B cell (primary cell): ENCODE measurements around the gene TUNAR.

ENCODE experiments used
- CTCF ChIP-seq: fragments of 200-600 bp; IDR thresholded peaks from one replicate; pipeline ENCODE4 v1.8.0; 2022; ENCODE audit warnings: antibody characterized with exemption, mild to moderate bottlenecking
- EZH2 ChIP-seq: IDR thresholded peaks from 2 replicates; pipeline ENCODE4 v1.6.1; 2012; ENCODE audit warnings: borderline replicate concordance, low read depth, mild to moderate bottlenecking, moderate library complexity, low read length; ENCODE audit not compliant: insufficient read depth, poor library complexity, severe bottlenecking

DNA sequence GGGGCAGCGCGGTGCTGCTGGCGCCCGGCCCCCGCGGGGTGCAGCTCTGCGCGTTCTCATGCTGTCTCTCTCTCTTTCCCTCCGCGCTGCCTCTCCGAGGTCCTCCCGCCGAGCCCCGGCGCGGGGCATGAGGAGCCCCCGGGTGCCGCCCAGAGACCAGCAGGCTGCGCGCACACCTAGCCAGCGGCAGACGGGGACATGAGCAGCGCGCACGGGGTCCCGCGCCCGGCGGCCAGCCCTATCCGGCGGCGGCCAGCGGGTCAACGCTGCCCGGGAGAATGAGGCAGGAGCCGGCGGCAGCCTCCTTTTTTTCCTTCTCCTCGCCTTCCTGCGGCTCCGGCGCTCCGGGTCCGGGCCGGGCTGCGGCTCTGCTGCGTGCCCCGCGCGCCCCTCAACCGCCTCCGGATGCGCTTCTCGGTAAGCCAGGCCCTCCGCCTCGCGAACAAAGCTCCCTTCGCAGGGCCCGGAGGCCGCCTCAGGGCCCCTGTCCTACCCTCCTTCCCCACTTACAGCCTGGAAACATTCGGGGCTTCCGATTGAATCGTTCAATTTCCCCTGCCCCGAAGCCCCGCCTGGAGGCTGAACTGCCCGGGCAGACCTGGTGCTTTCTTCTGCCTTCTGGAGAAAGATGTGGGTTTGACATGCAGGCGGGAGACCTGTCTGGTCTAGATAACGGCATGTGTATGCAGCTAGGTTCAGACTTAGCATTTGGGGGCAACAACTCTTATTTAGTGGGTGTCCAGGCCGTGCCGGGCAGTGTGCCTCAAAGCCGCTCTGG lies at the start of gene TUNAR:
- TF ChIP-seq CTCF (no peak), EZH2 (no peak)
